GM23338 (cell line): ENCODE results near the gene XAB2. TPM values are rescaled to one million over a fixed set of nuclear protein-coding genes. Genes with fewer than 3 reads are reported as not detected.

Source experiments
- ATAC-seq: fragments of 200-7000 bp; cut with Tn5 transposase; 3 replicates; pipeline ENCODE4 v1.9.1; 2020
- DNase-seq: peaks from one replicate; pipeline ENCODE4 v3.0.0-alpha.2; 2015; ENCODE audit warnings: low spot score
- H2AFZ ChIP-seq: fragments of 200-600 bp; sonication (generic); 2 replicates; pipeline ENCODE4 v1.8.0; 2016; ENCODE audit warnings: antibody characterized with exemption, mild to moderate bottlenecking, moderate library complexity
- H3F3A ChIP-seq: fragments of 200-600 bp; sonication (generic); replicated peaks from 2 replicates; pipeline ENCODE4 v1.8.0; 2017; ENCODE audit warnings: antibody characterized with exemption, mixed run types, low read depth
- H3K27ac ChIP-seq: fragments of 200-600 bp; sonication (generic); 2 replicates; pipeline ENCODE4 v1.6.1; 2016; ENCODE audit warnings: low read depth
- H3K27me3 ChIP-seq: fragments of 200-600 bp; sonication (generic); 2 replicates; pipeline ENCODE4 v1.8.0; 2016; ENCODE audit warnings: mild to moderate bottlenecking, mixed run types, moderate library complexity; ENCODE audit not compliant: insufficient read depth
- H3K36me3 ChIP-seq: fragments of 200-600 bp; sonication (generic); 2 replicates; pipeline ENCODE4 v1.8.0; 2016; ENCODE audit warnings: mild to moderate bottlenecking; ENCODE audit not compliant: insufficient read depth
- H3K4me1 ChIP-seq: fragments of 200-600 bp; sonication (generic); 2 replicates; pipeline ENCODE4 v1.8.0; 2016; ENCODE audit warnings: mild to moderate bottlenecking, moderate library complexity; ENCODE audit not compliant: insufficient read depth
- H3K4me2 ChIP-seq: fragments of 200-600 bp; sonication (generic); 2 replicates; pipeline ENCODE4 v1.7.1; 2017; ENCODE audit warnings: mixed run types
- H3K4me3 ChIP-seq: fragments of 200-600 bp; sonication (generic); 2 replicates; pipeline ENCODE4 v1.6.1; 2016; ENCODE audit warnings: mixed run types
- H3K79me2 ChIP-seq: fragments of 200-600 bp; sonication (generic); replicated peaks from 2 replicates; pipeline ENCODE4 v1.8.0; 2017; ENCODE audit warnings: mild to moderate bottlenecking; ENCODE audit not compliant: insufficient read depth
- H3K9me2 ChIP-seq: fragments of 200-600 bp; sonication (generic); 2 replicates; pipeline ENCODE4 v1.8.0; 2017; ENCODE audit not compliant: insufficient read depth
- H4K20me1 ChIP-seq: fragments of 200-600 bp; sonication (generic); replicated peaks from 2 replicates; pipeline ENCODE4 v1.8.0; 2017; ENCODE audit warnings: mild to moderate bottlenecking; ENCODE audit not compliant: insufficient read depth
- H3K27ac Mint-ChIP-seq: 2 replicates; pipeline ENCODE4 v1.8.0; 2020; ENCODE audit warnings: inconsistent platforms, mild to moderate bottlenecking, moderate library complexity, mixed read lengths
- H3K27me3 Mint-ChIP-seq: 3 replicates; pipeline ENCODE4 v1.8.0; 2022; ENCODE audit warnings: low read depth, mild to moderate bottlenecking, moderate library complexity, mixed read lengths, inconsistent platforms; ENCODE audit not compliant: insufficient read depth, poor library complexity
- H3K36me3 Mint-ChIP-seq: 3 replicates; pipeline ENCODE4 v1.8.0; 2021; ENCODE audit warnings: low read depth, mild to moderate bottlenecking, inconsistent platforms, moderate library complexity, mixed read lengths
- H3K4me1 Mint-ChIP-seq: 3 replicates; pipeline ENCODE4 v1.8.0; 2020; ENCODE audit warnings: mild to moderate bottlenecking, inconsistent platforms, mixed read lengths
- H3K4me3 Mint-ChIP-seq: 3 replicates; pipeline ENCODE4 v1.8.0; 2021; ENCODE audit warnings: moderate library complexity, mild to moderate bottlenecking, inconsistent platforms, mixed read lengths
- H3K9me3 Mint-ChIP-seq: 3 replicates; pipeline ENCODE4 v1.8.0; 2020; ENCODE audit warnings: moderate library complexity, mild to moderate bottlenecking, inconsistent platforms, mixed read lengths
- CREB1 ChIP-seq: fragments of 250-450 bp; sonication (Bioruptor Pico); IDR thresholded peaks from 2 replicates; pipeline ENCODE4 v1.5.0; 2020; ENCODE audit warnings: low read depth, mild to moderate bottlenecking, moderate library complexity
- EZH2 ChIP-seq: fragments of 200-600 bp; sonication (generic); IDR thresholded peaks from one replicate; pipeline ENCODE4 v1.8.0; 2017; ENCODE audit warnings: antibody characterized with exemption, mild to moderate bottlenecking, low read depth; ENCODE audit not compliant: unreplicated experiment
- EZH2phosphoT487 ChIP-seq: fragments of 200-600 bp; sonication (generic); IDR thresholded peaks from one replicate; pipeline ENCODE4 v1.8.1; 2018; ENCODE audit warnings: antibody characterized with exemption; ENCODE audit not compliant: unreplicated experiment
- JUNB ChIP-seq: IDR thresholded peaks from one replicate; pipeline ENCODE4 v1.6.1; 2016; ENCODE audit warnings: antibody characterized with exemption; ENCODE audit not compliant: unreplicated experiment
- POLR2AphosphoS5 ChIP-seq: IDR thresholded peaks from 2 replicates; pipeline ENCODE4 v1.6.1; 2016; ENCODE audit warnings: antibody characterized with exemption, low read depth
- STAT1 ChIP-seq: IDR thresholded peaks from one replicate; pipeline ENCODE4 v1.6.1; 2016; ENCODE audit warnings: antibody characterized with exemption; ENCODE audit not compliant: unreplicated experiment
- ZNF114 ChIP-seq: fragments of 250-450 bp; sonication (Bioruptor Pico); IDR thresholded peaks from 2 replicates; pipeline ENCODE4 v1.5.0; 2020; ENCODE audit warnings: mild to moderate bottlenecking, moderate library complexity
- polyA plus RNA-seq: library from polyadenylated mRNA; unstranded; fragments of >200 nt; fragmentation: Nextera tagmentation; extraction: Ambion mirVana; gene quantifications from 2 replicates; pipeline ENCODE4 v1.2.1, GENCODE V29; 2016
- total RNA-seq: library from RNA; depleted of rRNA; stranded (reverse); fragments of >200 nt; shearing (Covaris generic); gene quantifications from 2 replicates; pipeline ENCODE4 v1.2.3, GENCODE V29; 2014
- TF ChIP-seq, protein P1 (sequence below), 2 experiments: fragments of 200-600 bp in 1 of 2; sonication (generic) in 1 of 2; conservative IDR thresholded peaks; 2 replicates each; pipeline versions ENCODE4 v1.5.1 to v1.6.1; 2016 to 2017; ENCODE audit warnings: antibody characterized with exemption in 2 of 2, low read depth in 2 of 2, mild to moderate bottlenecking in 2 of 2, moderate library complexity in 1 of 2
- TF ChIP-seq, protein P2 (sequence below): IDR thresholded peaks from one replicate; pipeline ENCODE4 v1.6.1; 2018; ENCODE audit warnings: antibody characterized with exemption; ENCODE audit not compliant: unreplicated experiment
- TF ChIP-seq, protein P3 (sequence below): fragments of 250-450 bp; sonication (Bioruptor Pico); IDR thresholded peaks from 2 replicates; pipeline ENCODE4 v1.5.0; 2020; ENCODE audit warnings: mild to moderate bottlenecking, moderate library complexity
- TF ChIP-seq, protein P4 (sequence below): IDR thresholded peaks from 2 replicates; pipeline ENCODE4 v1.6.1; 2016; ENCODE audit warnings: antibody characterized with exemption

The XAB2 gene
- total and polyA plus RNA-seq, 2 experiments from 2014 or later: 18.4 to 69.0 TPM

DNA sequence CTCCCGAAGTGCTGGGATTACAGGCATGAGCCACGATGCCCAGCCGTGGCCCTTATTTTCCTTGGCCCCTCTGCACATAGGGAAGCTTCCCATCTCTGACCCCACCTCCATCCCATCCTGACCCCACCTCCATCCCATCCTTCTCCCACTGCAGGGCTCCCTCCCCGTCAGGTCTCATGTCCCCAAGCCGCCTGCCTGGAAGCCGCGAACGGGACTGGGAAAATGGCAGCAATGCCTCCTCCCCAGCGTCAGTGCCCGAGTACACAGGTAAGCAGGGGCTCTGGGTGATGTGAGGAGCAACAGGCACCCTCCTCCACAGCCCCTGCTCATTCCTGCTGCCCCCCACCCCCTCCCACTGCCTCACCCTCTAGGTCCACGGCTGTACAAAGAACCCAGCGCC, 12.2 kb downstream of the XAB2 start:
- Mint-ChIP-seq H3K36me3 (peaks cover 30% of the 10 kb centered on the region), H3K27me3 (peaks cover 8% of the 10 kb centered on the region), H3K4me3 (no peak overlapping the region), H3K27ac (no peak overlapping the region), H3K9me3 (no peaks in the 10 kb centered on the region), H3K4me1 (no peaks in the 10 kb centered on the region)
- Histone ChIP-seq H3K4me3 (no peak overlapping the region), H3K27me3 (no peaks in the 10 kb centered on the region), H3K4me1 (no peaks in the 10 kb centered on the region), H3K4me2 (no peak overlapping the region), H2AFZ (no peak overlapping the region), H3K79me2 (no peaks in the 10 kb centered on the region), H3K27ac (no peak overlapping the region), H4K20me1 (no peaks in the 10 kb centered on the region; the same call in 1 of the 2 replicates), H3F3A (no peaks in the 10 kb centered on the region), H3K9me2 (no peaks in the 10 kb centered on the region), H3K36me3 (no peaks in the 10 kb centered on the region)
- ATAC-seq: no peak
- TF ChIP-seq POLR2AphosphoS5 (no peak), EZH2phosphoT487 (no peak), ZNF114 (no peak), EZH2 (no peak), CREB1 (CRISPR knock-in tag) (no peak), STAT1 (no peak), JUNB (no peak)
- TF ChIP-seq, protein P1, sequence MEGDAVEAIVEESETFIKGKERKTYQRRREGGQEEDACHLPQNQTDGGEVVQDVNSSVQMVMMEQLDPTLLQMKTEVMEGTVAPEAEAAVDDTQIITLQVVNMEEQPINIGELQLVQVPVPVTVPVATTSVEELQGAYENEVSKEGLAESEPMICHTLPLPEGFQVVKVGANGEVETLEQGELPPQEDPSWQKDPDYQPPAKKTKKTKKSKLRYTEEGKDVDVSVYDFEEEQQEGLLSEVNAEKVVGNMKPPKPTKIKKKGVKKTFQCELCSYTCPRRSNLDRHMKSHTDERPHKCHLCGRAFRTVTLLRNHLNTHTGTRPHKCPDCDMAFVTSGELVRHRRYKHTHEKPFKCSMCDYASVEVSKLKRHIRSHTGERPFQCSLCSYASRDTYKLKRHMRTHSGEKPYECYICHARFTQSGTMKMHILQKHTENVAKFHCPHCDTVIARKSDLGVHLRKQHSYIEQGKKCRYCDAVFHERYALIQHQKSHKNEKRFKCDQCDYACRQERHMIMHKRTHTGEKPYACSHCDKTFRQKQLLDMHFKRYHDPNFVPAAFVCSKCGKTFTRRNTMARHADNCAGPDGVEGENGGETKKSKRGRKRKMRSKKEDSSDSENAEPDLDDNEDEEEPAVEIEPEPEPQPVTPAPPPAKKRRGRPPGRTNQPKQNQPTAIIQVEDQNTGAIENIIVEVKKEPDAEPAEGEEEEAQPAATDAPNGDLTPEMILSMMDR (conservative IDR thresholded peaks at IDR 0.05; ENCODE audit: low read depth in 2 of 2): no peak
- TF ChIP-seq, protein P2, sequence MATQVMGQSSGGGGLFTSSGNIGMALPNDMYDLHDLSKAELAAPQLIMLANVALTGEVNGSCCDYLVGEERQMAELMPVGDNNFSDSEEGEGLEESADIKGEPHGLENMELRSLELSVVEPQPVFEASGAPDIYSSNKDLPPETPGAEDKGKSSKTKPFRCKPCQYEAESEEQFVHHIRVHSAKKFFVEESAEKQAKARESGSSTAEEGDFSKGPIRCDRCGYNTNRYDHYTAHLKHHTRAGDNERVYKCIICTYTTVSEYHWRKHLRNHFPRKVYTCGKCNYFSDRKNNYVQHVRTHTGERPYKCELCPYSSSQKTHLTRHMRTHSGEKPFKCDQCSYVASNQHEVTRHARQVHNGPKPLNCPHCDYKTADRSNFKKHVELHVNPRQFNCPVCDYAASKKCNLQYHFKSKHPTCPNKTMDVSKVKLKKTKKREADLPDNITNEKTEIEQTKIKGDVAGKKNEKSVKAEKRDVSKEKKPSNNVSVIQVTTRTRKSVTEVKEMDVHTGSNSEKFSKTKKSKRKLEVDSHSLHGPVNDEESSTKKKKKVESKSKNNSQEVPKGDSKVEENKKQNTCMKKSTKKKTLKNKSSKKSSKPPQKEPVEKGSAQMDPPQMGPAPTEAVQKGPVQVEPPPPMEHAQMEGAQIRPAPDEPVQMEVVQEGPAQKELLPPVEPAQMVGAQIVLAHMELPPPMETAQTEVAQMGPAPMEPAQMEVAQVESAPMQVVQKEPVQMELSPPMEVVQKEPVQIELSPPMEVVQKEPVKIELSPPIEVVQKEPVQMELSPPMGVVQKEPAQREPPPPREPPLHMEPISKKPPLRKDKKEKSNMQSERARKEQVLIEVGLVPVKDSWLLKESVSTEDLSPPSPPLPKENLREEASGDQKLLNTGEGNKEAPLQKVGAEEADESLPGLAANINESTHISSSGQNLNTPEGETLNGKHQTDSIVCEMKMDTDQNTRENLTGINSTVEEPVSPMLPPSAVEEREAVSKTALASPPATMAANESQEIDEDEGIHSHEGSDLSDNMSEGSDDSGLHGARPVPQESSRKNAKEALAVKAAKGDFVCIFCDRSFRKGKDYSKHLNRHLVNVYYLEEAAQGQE: no peak
- TF ChIP-seq, protein P3, sequence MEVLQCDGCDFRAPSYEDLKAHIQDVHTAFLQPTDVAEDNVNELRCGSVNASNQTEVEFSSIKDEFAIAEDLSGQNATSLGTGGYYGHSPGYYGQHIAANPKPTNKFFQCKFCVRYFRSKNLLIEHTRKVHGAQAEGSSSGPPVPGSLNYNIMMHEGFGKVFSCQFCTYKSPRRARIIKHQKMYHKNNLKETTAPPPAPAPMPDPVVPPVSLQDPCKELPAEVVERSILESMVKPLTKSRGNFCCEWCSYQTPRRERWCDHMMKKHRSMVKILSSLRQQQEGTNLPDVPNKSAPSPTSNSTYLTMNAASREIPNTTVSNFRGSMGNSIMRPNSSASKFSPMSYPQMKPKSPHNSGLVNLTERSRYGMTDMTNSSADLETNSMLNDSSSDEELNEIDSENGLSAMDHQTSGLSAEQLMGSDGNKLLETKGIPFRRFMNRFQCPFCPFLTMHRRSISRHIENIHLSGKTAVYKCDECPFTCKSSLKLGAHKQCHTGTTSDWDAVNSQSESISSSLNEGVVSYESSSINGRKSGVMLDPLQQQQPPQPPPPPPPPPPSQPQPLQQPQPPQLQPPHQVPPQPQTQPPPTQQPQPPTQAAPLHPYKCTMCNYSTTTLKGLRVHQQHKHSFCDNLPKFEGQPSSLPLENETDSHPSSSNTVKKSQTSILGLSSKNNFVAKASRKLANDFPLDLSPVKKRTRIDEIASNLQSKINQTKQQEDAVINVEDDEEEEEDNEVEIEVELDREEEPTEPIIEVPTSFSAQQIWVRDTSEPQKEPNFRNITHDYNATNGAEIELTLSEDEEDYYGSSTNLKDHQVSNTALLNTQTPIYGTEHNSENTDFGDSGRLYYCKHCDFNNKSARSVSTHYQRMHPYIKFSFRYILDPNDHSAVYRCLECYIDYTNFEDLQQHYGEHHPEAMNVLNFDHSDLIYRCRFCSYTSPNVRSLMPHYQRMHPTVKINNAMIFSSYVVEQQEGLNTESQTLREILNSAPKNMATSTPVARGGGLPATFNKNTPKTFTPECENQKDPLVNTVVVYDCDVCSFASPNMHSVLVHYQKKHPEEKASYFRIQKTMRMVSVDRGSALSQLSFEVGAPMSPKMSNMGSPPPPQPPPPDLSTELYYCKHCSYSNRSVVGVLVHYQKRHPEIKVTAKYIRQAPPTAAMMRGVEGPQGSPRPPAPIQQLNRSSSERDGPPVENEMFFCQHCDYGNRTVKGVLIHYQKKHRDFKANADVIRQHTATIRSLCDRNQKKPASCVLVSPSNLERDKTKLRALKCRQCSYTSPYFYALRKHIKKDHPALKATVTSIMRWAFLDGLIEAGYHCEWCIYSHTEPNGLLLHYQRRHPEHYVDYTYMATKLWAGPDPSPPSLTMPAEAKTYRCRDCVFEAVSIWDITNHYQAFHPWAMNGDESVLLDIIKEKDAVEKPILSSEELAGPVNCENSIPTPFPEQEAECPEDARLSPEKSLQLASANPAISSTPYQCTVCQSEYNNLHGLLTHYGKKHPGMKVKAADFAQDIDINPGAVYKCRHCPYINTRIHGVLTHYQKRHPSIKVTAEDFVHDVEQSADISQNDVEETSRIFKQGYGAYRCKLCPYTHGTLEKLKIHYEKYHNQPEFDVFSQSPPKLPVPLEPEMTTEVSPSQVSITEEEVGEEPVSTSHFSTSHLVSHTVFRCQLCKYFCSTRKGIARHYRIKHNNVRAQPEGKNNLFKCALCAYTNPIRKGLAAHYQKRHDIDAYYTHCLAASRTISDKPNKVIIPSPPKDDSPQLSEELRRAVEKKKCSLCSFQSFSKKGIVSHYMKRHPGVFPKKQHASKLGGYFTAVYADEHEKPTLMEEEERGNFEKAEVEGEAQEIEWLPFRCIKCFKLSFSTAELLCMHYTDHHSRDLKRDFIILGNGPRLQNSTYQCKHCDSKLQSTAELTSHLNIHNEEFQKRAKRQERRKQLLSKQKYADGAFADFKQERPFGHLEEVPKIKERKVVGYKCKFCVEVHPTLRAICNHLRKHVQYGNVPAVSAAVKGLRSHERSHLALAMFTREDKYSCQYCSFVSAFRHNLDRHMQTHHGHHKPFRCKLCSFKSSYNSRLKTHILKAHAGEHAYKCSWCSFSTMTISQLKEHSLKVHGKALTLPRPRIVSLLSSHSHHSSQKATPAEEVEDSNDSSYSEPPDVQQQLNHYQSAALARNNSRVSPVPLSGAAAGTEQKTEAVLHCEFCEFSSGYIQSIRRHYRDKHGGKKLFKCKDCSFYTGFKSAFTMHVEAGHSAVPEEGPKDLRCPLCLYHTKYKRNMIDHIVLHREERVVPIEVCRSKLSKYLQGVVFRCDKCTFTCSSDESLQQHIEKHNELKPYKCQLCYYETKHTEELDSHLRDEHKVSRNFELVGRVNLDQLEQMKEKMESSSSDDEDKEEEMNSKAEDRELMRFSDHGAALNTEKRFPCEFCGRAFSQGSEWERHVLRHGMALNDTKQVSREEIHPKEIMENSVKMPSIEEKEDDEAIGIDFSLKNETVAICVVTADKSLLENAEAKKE (CRISPR knock-in tag): no peak
- TF ChIP-seq, protein P4, sequence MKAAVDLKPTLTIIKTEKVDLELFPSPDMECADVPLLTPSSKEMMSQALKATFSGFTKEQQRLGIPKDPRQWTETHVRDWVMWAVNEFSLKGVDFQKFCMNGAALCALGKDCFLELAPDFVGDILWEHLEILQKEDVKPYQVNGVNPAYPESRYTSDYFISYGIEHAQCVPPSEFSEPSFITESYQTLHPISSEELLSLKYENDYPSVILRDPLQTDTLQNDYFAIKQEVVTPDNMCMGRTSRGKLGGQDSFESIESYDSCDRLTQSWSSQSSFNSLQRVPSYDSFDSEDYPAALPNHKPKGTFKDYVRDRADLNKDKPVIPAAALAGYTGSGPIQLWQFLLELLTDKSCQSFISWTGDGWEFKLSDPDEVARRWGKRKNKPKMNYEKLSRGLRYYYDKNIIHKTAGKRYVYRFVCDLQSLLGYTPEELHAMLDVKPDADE: no peak
- DNase-seq: no peak
